Natural killer cell (primary cell): ENCODE data around the gene ABHD11. TPM values are rescaled to one million over a fixed set of nuclear protein-coding genes. Genes with fewer than 3 reads are reported as not detected.

Experiments used
- ATAC-seq, 3 donors: fragments of 150-1000 bp in 2 of 3; fragments of 200-7000 bp in 1 of 3; cut with Tn5 transposase; 1 replicate in 1 of 3; 2 replicates in 2 of 3; pipeline ENCODE4 v1.10.0; 2021; ENCODE audit warnings: mild to moderate bottlenecking in 2 of 3, moderate library complexity in 2 of 3
- DNase-seq, 2 donors: peaks; one replicate each; pipeline versions ENCODE4 v3.0.0 to v3.0.0-alpha.2; 2013 to 2021; ENCODE audit warnings: mixed read lengths in 1 of 2
- H3K27ac ChIP-seq: one replicate; pipeline ENCODE4 v1.5.1; 2013; ENCODE audit warnings: mild to moderate bottlenecking, low read length
- H3K27me3 ChIP-seq: one replicate; pipeline ENCODE4 v1.6.1; 2013; ENCODE audit warnings: low read length; ENCODE audit not compliant: control insufficient read depth, insufficient read depth
- H3K36me3 ChIP-seq: one replicate; pipeline ENCODE4 v1.6.1; 2013; ENCODE audit warnings: low read length; ENCODE audit not compliant: control insufficient read depth, insufficient read depth
- H3K4me1 ChIP-seq: one replicate; pipeline ENCODE4 v1.6.1; 2013; ENCODE audit warnings: low read length; ENCODE audit not compliant: control insufficient read depth, insufficient read depth
- H3K4me3 ChIP-seq: one replicate; pipeline ENCODE4 v1.5.1; 2013; ENCODE audit warnings: low read length
- H3K9me3 ChIP-seq: one replicate; pipeline ENCODE4 v1.6.1; 2013; ENCODE audit warnings: low read length; ENCODE audit not compliant: control insufficient read depth, insufficient read depth
- H3K27ac Mint-ChIP-seq, 2 donors: one replicate each; pipeline ENCODE4 v1.8.0; 2022; ENCODE audit warnings: mild to moderate bottlenecking in 2 of 2, mixed read lengths in 2 of 2, moderate library complexity in 1 of 2
- H3K27me3 Mint-ChIP-seq, 2 donors: one replicate each; pipeline ENCODE4 v1.8.0; 2022; ENCODE audit warnings: low read depth in 2 of 2, mixed read lengths in 2 of 2
- H3K36me3 Mint-ChIP-seq: one replicate; pipeline ENCODE4 v1.8.0; 2022; ENCODE audit warnings: mixed read lengths
- H3K4me1 Mint-ChIP-seq, 2 donors: one replicate each; pipeline ENCODE4 v1.8.0; 2022; ENCODE audit warnings: mixed read lengths in 2 of 2
- H3K4me3 Mint-ChIP-seq: one replicate; pipeline ENCODE4 v1.8.0; 2022; ENCODE audit warnings: mild to moderate bottlenecking, moderate library complexity, mixed read lengths
- H3K9me3 Mint-ChIP-seq, 2 donors: one replicate each; pipeline ENCODE4 v1.8.0; 2022; ENCODE audit warnings: mixed read lengths in 2 of 2
- CTCF ChIP-seq: fragments of 200-600 bp; IDR thresholded peaks from one replicate; pipeline ENCODE4 v1.8.0; 2022; ENCODE audit warnings: antibody characterized with exemption
- WGBS: methylation state at CpG from one replicate; pipeline ENCODE4 v1.1.7; 2013; ENCODE audit warnings: missing lambda C conversion rate; ENCODE audit not compliant: insufficient coverage; 5-methylcytosine and 5-hydroxymethylcytosine counted together
- intact Hi-C: fragments of 100-400 bp; cut with micrococcal nuclease; formaldehyde crosslinking; loops from one replicate; pipeline ENCODE4 v1.14.2; 2022
- total RNA-seq, 4 donors: library from RNA; stranded (reverse); fragments of 120-200 nt in 1 of 4; gene quantifications; one replicate each; pipeline versions ENCODE4 v1.2.3 to v1.2.4, GENCODE V29; 2013 to 2022

The ABHD11 gene
- total RNA-seq, 3 donors from 2014 or later (not counting 1 experiment from before 2014, with no cell fraction given) = 14.7 to 23.7 (median 20.0) TPM

- Mint-ChIP-seq H3K4me3 (no peak overlapping the region), H3K27ac (no peak overlapping the region), H3K4me1 (no peaks in the 10 kb centered on the region), H3K36me3 (no peaks in the 10 kb centered on the region), H3K9me3 (no peaks in the 10 kb centered on the region), H3K27me3 (peaks cover 0 to 5% of the 10 kb centered on the region in 2 donors)
- H3K27ac ChIP-seq = no peak overlapping the region
- no peak overlapping the region for H3K4me3 ChIP-seq
- no peak for DNase-seq
- intact Hi-C loops = no loop called here
- 87% methylated on average over 11 of the region's 11 CpGs for WGBS
- no peak for TF ChIP-seq CTCF
- no peaks in the 10 kb centered on the region for H3K36me3 ChIP-seq
- H3K4me1 ChIP-seq = no peaks in the 10 kb centered on the region
- H3K9me3 ChIP-seq = no peaks in the 10 kb centered on the region
- no peaks in the 10 kb centered on the region for H3K27me3 ChIP-seq
- no peak for ATAC-seq
Measured at GRCh38 chr7:73778801-73779389, 40.3 kb upstream of the ABHD11 start.

- ATAC-seq = no peak
- Histone ChIP-seq H3K4me1 (peaks cover 7% of the 10 kb centered on the region), H3K27ac (no peak overlapping the region), H3K27me3 (peaks cover 8% of the 10 kb centered on the region), H3K4me3 (no peak overlapping the region), H3K36me3 (no peaks in the 10 kb centered on the region), H3K9me3 (no peaks in the 10 kb centered on the region)
- H3K27ac Mint-ChIP-seq = no peak overlapping the region
- intact Hi-C loops = no loop called here
- no peaks in the 10 kb centered on the region for H3K9me3 Mint-ChIP-seq
- no peak for DNase-seq
- WGBS = no CpG with 5 or more reads among the region's 1 CpG
- no peak overlapping the region for H3K4me3 Mint-ChIP-seq
- H3K27me3 Mint-ChIP-seq = peaks cover 6 to 10% of the 10 kb centered on the region in 2 donors
- H3K4me1 Mint-ChIP-seq = no peaks in the 10 kb centered on the region
- TF ChIP-seq CTCF = no peak
- H3K36me3 Mint-ChIP-seq = no peaks in the 10 kb centered on the region
Measured at GRCh38 chr7:73774923-73775322, 36.3 kb upstream of the ABHD11 start.

- 72% methylated on average over 6 of the region's 6 CpGs for WGBS
- H3K36me3 Mint-ChIP-seq = no peaks in the 10 kb centered on the region
- H3K4me3 Mint-ChIP-seq = no peak overlapping the region
- intact Hi-C loops = no loop called here
- H3K4me1 Mint-ChIP-seq = no peaks in the 10 kb centered on the region
- DNase-seq (no peak), ATAC-seq (no peak)
- no peaks in the 10 kb centered on the region for H3K9me3 Mint-ChIP-seq
- H3K4me1 ChIP-seq = peaks cover 7% of the 10 kb centered on the region
- peaks cover 6 to 10% of the 10 kb centered on the region in 2 donors for H3K27me3 Mint-ChIP-seq
- no peak for TF ChIP-seq CTCF
- H3K27me3 ChIP-seq = peaks cover 10% of the 10 kb centered on the region
- no peak overlapping the region for H3K27ac ChIP-seq
- no peak overlapping the region for H3K27ac Mint-ChIP-seq
- H3K4me3 ChIP-seq = no peak overlapping the region
- no peaks in the 10 kb centered on the region for H3K9me3 ChIP-seq
- no peaks in the 10 kb centered on the region for H3K36me3 ChIP-seq
Measured at GRCh38 chr7:73773700-73774517, 35.3 kb upstream of the ABHD11 start.
